Measurements from ENCODE around the gene ATG101.
"Not testable (repeated sequence)": the region's sequence is repeated elsewhere in the genome, so short reads cannot be mapped to it uniquely, and the experiment has no call there.

ATG101 gene

GRCh38 chr12:52097045-52097666, 27.4 kb downstream of the ATG101 start:
- Histone ChIP-seq H3K27me3 (ENCODE audit: control insufficient read depth in 1 of 2, insufficient read depth in 2 of 2, low read length in 2 of 2) (no peaks in the 10 kb centered on the region), H3K9ac (ENCODE audit: low read length) (no peak overlapping the region), H3K9me3 (ENCODE audit: low read length) (no peaks in the 10 kb centered on the region), H3K27ac (ENCODE audit: low read depth, low read length) (no peak overlapping the region), H3K4me3 (ENCODE audit: low read depth in 1 of 2, low read length in 2 of 2) (no peak overlapping the region), H3K36me3 (ENCODE audit: insufficient read depth, low read length) (no peaks in the 10 kb centered on the region), H3K4me1 (ENCODE audit: insufficient read depth, low read length) (no peaks in the 10 kb centered on the region)

GRCh38 chr12:52104431-52105089, 34.8 kb downstream of the ATG101 start:
- H3K27me3 ChIP-seq (ENCODE audit: control insufficient read depth in 1 of 2, insufficient read depth in 2 of 2, low read length in 2 of 2); H3K4me3 ChIP-seq (ENCODE audit: low read depth in 1 of 2, low read length in 2 of 2); H3K9me3 ChIP-seq (ENCODE audit: low read length); H3K4me1 ChIP-seq (ENCODE audit: insufficient read depth, low read length); H3K9ac ChIP-seq (ENCODE audit: low read length); H3K27ac ChIP-seq (ENCODE audit: low read depth, low read length); H3K36me3 ChIP-seq (ENCODE audit: insufficient read depth, low read length): not testable (repeated sequence)

- not testable (repeated sequence) for H3K36me3 ChIP-seq (ENCODE audit: insufficient read depth, low read length); H3K27me3 ChIP-seq (ENCODE audit: control insufficient read depth in 1 of 2, insufficient read depth in 2 of 2, low read length in 2 of 2); H3K4me1 ChIP-seq (ENCODE audit: insufficient read depth, low read length); H3K9me3 ChIP-seq (ENCODE audit: low read length); H3K9ac ChIP-seq (ENCODE audit: low read length); H3K4me3 ChIP-seq (ENCODE audit: low read depth in 1 of 2, low read length in 2 of 2); H3K27ac ChIP-seq (ENCODE audit: low read depth, low read length)
Measured at GRCh38 chr12:52116222-52117125, 46.7 kb downstream of the ATG101 start.

- H3K4me3 ChIP-seq (ENCODE audit: low read depth in 1 of 2, low read length in 2 of 2); H3K9ac ChIP-seq (ENCODE audit: low read length); H3K36me3 ChIP-seq (ENCODE audit: insufficient read depth, low read length); H3K9me3 ChIP-seq (ENCODE audit: low read length); H3K4me1 ChIP-seq (ENCODE audit: insufficient read depth, low read length); H3K27ac ChIP-seq (ENCODE audit: low read depth, low read length): not testable (repeated sequence)
- peaks cover 0 to 18% of the 10 kb centered on the region in 2 donors for H3K27me3 ChIP-seq (ENCODE audit: control insufficient read depth in 1 of 2, insufficient read depth in 2 of 2, low read length in 2 of 2)
Measured at GRCh38 chr12:52117806-52118475, 48.2 kb downstream of the ATG101 start.

- H3K27me3 ChIP-seq (ENCODE audit: control insufficient read depth in 1 of 2, insufficient read depth in 2 of 2, low read length in 2 of 2) = peaks cover 0 to 18% of the 10 kb centered on the region in 2 donors
- no peak overlapping the region for H3K27ac ChIP-seq (ENCODE audit: low read depth, low read length)
- no peaks in the 10 kb centered on the region for H3K9me3 ChIP-seq (ENCODE audit: low read length)
- H3K36me3 ChIP-seq (ENCODE audit: insufficient read depth, low read length) = no peaks in the 10 kb centered on the region
- no peak overlapping the region for H3K4me3 ChIP-seq (ENCODE audit: low read depth in 1 of 2, low read length in 2 of 2)
- no peaks in the 10 kb centered on the region for H3K4me1 ChIP-seq (ENCODE audit: insufficient read depth, low read length)
- H3K9ac ChIP-seq (ENCODE audit: low read length) = no peak overlapping the region
Measured at GRCh38 chr12:52119398-52120254, 49.8 kb downstream of the ATG101 start.

GRCh38 chr12:52120951-52121823, 51.4 kb downstream of the ATG101 start:
- Histone ChIP-seq H3K9ac (ENCODE audit: low read length) (no peak overlapping the region), H3K27me3 (ENCODE audit: control insufficient read depth in 1 of 2, insufficient read depth in 2 of 2, low read length in 2 of 2) (peaks cover 0 to 18% of the 10 kb centered on the region in 2 donors), H3K4me1 (ENCODE audit: insufficient read depth, low read length) (no peaks in the 10 kb centered on the region), H3K27ac (ENCODE audit: low read depth, low read length) (no peak overlapping the region), H3K9me3 (ENCODE audit: low read length) (no peaks in the 10 kb centered on the region), H3K4me3 (ENCODE audit: low read depth in 1 of 2, low read length in 2 of 2) (no peak overlapping the region), H3K36me3 (ENCODE audit: insufficient read depth, low read length) (no peaks in the 10 kb centered on the region)

GRCh38 chr12:52121824-52122539, 52.2 kb downstream of the ATG101 start:
- no peak overlapping the region for H3K4me3 ChIP-seq (ENCODE audit: low read depth in 1 of 2, low read length in 2 of 2)
- H3K4me1 ChIP-seq (ENCODE audit: insufficient read depth, low read length) = no peaks in the 10 kb centered on the region
- H3K36me3 ChIP-seq (ENCODE audit: insufficient read depth, low read length) = no peaks in the 10 kb centered on the region
- H3K9me3 ChIP-seq (ENCODE audit: low read length) = no peaks in the 10 kb centered on the region
- no peak overlapping the region for H3K27ac ChIP-seq (ENCODE audit: low read depth, low read length)
- no peak overlapping the region for H3K9ac ChIP-seq (ENCODE audit: low read length)
- peaks cover 0 to 18% of the 10 kb centered on the region in 2 donors for H3K27me3 ChIP-seq (ENCODE audit: control insufficient read depth in 1 of 2, insufficient read depth in 2 of 2, low read length in 2 of 2)

GRCh38 chr12:52122540-52122871, 52.7 kb downstream of the ATG101 start:
- H3K9me3 ChIP-seq (ENCODE audit: low read length) = no peaks in the 10 kb centered on the region
- H3K27me3 ChIP-seq (ENCODE audit: control insufficient read depth in 1 of 2, insufficient read depth in 2 of 2, low read length in 2 of 2) = peaks cover 0 to 18% of the 10 kb centered on the region in 2 donors
- no peak overlapping the region for H3K9ac ChIP-seq (ENCODE audit: low read length)
- H3K27ac ChIP-seq (ENCODE audit: low read depth, low read length) = no peak overlapping the region
- H3K4me3 ChIP-seq (ENCODE audit: low read depth in 1 of 2, low read length in 2 of 2) = no peak overlapping the region
- no peaks in the 10 kb centered on the region for H3K4me1 ChIP-seq (ENCODE audit: insufficient read depth, low read length)
- no peaks in the 10 kb centered on the region for H3K36me3 ChIP-seq (ENCODE audit: insufficient read depth, low read length)

- H3K4me1 ChIP-seq (ENCODE audit: insufficient read depth, low read length) = no peaks in the 10 kb centered on the region
- no peak overlapping the region for H3K9ac ChIP-seq (ENCODE audit: low read length)
- H3K27ac ChIP-seq (ENCODE audit: low read depth, low read length) = no peak overlapping the region
- H3K27me3 ChIP-seq (ENCODE audit: control insufficient read depth in 1 of 2, insufficient read depth in 2 of 2, low read length in 2 of 2) = peaks cover 0 to 18% of the 10 kb centered on the region in 2 donors
- H3K4me3 ChIP-seq (ENCODE audit: low read depth in 1 of 2, low read length in 2 of 2) = no peak overlapping the region
- no peaks in the 10 kb centered on the region for H3K9me3 ChIP-seq (ENCODE audit: low read length)
- H3K36me3 ChIP-seq (ENCODE audit: insufficient read depth, low read length) = no peaks in the 10 kb centered on the region
Measured at GRCh38 chr12:52122904-52123303, 53.1 kb downstream of the ATG101 start.
